Measurements from ENCODE around the gene PCF11.

Gene PCF11

DNA sequence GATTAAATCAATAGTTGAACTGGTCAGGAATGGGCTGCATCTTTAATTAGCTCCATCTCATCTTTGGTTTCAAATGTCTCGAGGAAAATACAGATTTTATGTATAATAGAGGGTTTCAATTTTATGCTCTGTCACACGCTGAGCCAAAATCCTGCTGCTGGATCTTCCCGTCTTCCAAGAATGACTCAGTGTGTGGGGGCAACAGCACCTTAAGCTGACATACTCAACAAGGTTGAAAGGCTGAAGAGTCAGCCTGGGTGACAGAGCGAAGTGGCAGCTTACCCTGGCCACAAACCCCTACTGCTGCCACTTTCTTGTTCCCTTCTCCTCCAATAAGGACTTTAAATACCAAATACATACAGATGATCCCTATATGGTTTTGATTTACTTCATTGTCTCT is 9.0 kb upstream of the PCF11 start:
- TF ChIP-seq SPI1 (IDR thresholded peaks at IDR 0.05; ENCODE audit: borderline replicate concordance, low read depth) = no peak
- no peak for TF ChIP-seq POLR2AphosphoS5 (IDR thresholded peaks at IDR 0.05; ENCODE audit: low read depth)
- no peak for TF ChIP-seq GABPA (IDR thresholded peaks at IDR 0.05; ENCODE audit: low read depth)
- TF ChIP-seq, protein P1, sequence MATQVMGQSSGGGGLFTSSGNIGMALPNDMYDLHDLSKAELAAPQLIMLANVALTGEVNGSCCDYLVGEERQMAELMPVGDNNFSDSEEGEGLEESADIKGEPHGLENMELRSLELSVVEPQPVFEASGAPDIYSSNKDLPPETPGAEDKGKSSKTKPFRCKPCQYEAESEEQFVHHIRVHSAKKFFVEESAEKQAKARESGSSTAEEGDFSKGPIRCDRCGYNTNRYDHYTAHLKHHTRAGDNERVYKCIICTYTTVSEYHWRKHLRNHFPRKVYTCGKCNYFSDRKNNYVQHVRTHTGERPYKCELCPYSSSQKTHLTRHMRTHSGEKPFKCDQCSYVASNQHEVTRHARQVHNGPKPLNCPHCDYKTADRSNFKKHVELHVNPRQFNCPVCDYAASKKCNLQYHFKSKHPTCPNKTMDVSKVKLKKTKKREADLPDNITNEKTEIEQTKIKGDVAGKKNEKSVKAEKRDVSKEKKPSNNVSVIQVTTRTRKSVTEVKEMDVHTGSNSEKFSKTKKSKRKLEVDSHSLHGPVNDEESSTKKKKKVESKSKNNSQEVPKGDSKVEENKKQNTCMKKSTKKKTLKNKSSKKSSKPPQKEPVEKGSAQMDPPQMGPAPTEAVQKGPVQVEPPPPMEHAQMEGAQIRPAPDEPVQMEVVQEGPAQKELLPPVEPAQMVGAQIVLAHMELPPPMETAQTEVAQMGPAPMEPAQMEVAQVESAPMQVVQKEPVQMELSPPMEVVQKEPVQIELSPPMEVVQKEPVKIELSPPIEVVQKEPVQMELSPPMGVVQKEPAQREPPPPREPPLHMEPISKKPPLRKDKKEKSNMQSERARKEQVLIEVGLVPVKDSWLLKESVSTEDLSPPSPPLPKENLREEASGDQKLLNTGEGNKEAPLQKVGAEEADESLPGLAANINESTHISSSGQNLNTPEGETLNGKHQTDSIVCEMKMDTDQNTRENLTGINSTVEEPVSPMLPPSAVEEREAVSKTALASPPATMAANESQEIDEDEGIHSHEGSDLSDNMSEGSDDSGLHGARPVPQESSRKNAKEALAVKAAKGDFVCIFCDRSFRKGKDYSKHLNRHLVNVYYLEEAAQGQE (IDR thresholded peaks at IDR 0.05; ENCODE audit: insufficient replicate concordance, low read depth) = no peak
- TF ChIP-seq, protein P2, sequence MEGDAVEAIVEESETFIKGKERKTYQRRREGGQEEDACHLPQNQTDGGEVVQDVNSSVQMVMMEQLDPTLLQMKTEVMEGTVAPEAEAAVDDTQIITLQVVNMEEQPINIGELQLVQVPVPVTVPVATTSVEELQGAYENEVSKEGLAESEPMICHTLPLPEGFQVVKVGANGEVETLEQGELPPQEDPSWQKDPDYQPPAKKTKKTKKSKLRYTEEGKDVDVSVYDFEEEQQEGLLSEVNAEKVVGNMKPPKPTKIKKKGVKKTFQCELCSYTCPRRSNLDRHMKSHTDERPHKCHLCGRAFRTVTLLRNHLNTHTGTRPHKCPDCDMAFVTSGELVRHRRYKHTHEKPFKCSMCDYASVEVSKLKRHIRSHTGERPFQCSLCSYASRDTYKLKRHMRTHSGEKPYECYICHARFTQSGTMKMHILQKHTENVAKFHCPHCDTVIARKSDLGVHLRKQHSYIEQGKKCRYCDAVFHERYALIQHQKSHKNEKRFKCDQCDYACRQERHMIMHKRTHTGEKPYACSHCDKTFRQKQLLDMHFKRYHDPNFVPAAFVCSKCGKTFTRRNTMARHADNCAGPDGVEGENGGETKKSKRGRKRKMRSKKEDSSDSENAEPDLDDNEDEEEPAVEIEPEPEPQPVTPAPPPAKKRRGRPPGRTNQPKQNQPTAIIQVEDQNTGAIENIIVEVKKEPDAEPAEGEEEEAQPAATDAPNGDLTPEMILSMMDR (IDR thresholded peaks at IDR 0.05; ENCODE audit: insufficient read depth, low read length) = no peak
- DNase-seq (ENCODE audit: low read depth in 1 of 2, low spot score in 1 of 2) = no peak
- H3K27me3 ChIP-seq (ENCODE audit: insufficient read depth, poor library complexity, severe bottlenecking) = no peaks in the 10 kb centered on the region
- no peak overlapping the region for H3K27ac ChIP-seq (replicated peaks)
- no peak overlapping the region for H3K4me3 ChIP-seq (replicated peaks; ENCODE audit: insufficient read depth, low read length)

DNA sequence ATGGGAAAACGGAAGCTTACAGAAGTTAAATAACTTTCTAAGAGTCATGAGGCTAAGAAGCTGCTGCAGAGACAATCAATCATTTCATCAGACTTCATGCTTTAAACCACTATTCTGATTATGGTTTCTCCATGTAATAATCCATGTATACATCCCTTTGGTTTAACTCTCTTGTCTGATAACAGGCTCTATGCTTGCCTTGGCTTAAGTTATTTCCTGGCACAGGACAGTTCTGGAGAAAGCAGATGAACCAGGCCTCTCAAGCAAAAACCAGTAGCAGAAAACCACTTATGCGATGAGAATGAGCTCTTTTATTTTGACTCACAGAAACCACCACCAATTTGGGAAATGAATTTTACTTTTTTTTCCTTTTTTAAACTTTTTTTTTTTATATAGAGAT is 6.5 kb upstream of the PCF11 start:
- Histone ChIP-seq H3K27me3 (ENCODE audit: insufficient read depth, poor library complexity, severe bottlenecking) (no peaks in the 10 kb centered on the region), H3K4me3 (replicated peaks; ENCODE audit: insufficient read depth, low read length) (no peak overlapping the region), H3K27ac (replicated peaks) (no peak overlapping the region)
- no peak for TF ChIP-seq GABPA (IDR thresholded peaks at IDR 0.05; ENCODE audit: low read depth)
- no peak for TF ChIP-seq SPI1 (IDR thresholded peaks at IDR 0.05; ENCODE audit: borderline replicate concordance, low read depth)
- TF ChIP-seq POLR2AphosphoS5 (IDR thresholded peaks at IDR 0.05; ENCODE audit: low read depth) = no peak
- TF ChIP-seq, protein P2 (IDR thresholded peaks at IDR 0.05; ENCODE audit: insufficient read depth, low read length) = no peak
- TF ChIP-seq, protein P1 (IDR thresholded peaks at IDR 0.05; ENCODE audit: insufficient replicate concordance, low read depth) = no peak
- no peak for DNase-seq (ENCODE audit: low read depth in 1 of 2, low spot score in 1 of 2)

DNA sequence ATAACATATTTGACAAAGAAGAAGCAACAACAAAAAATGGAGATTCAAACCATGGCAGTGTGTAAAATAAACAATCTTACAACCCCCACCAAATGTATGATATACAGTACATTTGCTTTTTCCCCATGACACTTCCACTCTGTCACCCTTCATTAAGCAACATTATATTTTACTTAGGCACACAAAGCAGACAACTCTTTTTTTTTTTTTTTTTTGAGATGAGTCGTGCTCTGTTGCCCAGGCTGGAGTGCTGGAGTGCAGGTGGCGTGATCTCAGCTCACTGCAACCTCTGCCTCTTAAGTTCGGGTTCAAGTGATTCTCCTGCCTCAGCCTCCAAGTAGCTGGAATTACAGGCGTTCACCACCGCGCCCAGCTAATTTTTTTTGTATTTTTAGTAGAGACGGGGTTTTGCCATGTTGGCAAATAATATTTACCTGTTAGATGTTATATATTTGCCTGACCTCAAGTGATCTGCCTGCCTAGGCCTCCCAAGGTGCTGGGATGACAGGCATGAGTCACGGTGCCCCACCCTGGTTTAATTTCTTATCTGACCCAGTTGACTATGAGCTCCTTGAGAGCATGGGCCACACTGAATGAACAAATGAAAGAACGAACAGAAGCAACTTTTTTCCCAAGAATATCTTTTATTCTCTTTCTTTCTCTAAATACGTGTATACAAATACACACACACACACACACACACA is 5.5 kb upstream of the PCF11 start:
- no peak overlapping the region for H3K4me3 ChIP-seq (replicated peaks; ENCODE audit: insufficient read depth, low read length)
- H3K27ac ChIP-seq (replicated peaks) = no peak overlapping the region
- TF ChIP-seq POLR2AphosphoS5 (IDR thresholded peaks at IDR 0.05; ENCODE audit: low read depth) (no peak), SPI1 (IDR thresholded peaks at IDR 0.05; ENCODE audit: borderline replicate concordance, low read depth) (no peak), GABPA (IDR thresholded peaks at IDR 0.05; ENCODE audit: low read depth) (no peak)
- TF ChIP-seq, protein P1 (IDR thresholded peaks at IDR 0.05; ENCODE audit: insufficient replicate concordance, low read depth) = no peak
- TF ChIP-seq, protein P2 (IDR thresholded peaks at IDR 0.05; ENCODE audit: insufficient read depth, low read length) = no peak
- DNase-seq (ENCODE audit: low read depth in 1 of 2, low spot score in 1 of 2) = no peak
- no peaks in the 10 kb centered on the region for H3K27me3 ChIP-seq (ENCODE audit: insufficient read depth, poor library complexity, severe bottlenecking)
